PC-3 (cell line): Measurements from ENCODE around the gene MYO16.

Experiments used
- CTCF ChIP-seq: fragments of 300-600 bp; sonication (generic); conservative IDR thresholded peaks from 2 replicates; pipeline ENCODE4 v1.5.1; 2017; ENCODE audit warnings: antibody characterized with exemption, low read depth, mild to moderate bottlenecking, low read length
- EZH2phosphoT487 ChIP-seq: fragments of 300-600 bp; sonication (generic); IDR thresholded peaks from 2 replicates; pipeline ENCODE4 v1.6.1; 2018; ENCODE audit warnings: mild to moderate bottlenecking, antibody characterized with exemption, low read length, borderline replicate concordance

GRCh38 chr13:108588516-108588915, 40.9 kb upstream of the MYO16 start:
- TF ChIP-seq CTCF (no peak), EZH2phosphoT487 (no peak)
